ENCODE measurements around the gene CROCC. TPM values are rescaled to one million over a fixed set of nuclear protein-coding genes. Genes with fewer than 3 reads are reported as not detected.

CROCC gene
- total and polyA plus RNA-seq, 9 of the 15 experiments (the other 6 are each of a cell fraction or from before 2014, with no cell fraction given): 0.17 to 15.4 (median 7.6) TPM

DNA sequence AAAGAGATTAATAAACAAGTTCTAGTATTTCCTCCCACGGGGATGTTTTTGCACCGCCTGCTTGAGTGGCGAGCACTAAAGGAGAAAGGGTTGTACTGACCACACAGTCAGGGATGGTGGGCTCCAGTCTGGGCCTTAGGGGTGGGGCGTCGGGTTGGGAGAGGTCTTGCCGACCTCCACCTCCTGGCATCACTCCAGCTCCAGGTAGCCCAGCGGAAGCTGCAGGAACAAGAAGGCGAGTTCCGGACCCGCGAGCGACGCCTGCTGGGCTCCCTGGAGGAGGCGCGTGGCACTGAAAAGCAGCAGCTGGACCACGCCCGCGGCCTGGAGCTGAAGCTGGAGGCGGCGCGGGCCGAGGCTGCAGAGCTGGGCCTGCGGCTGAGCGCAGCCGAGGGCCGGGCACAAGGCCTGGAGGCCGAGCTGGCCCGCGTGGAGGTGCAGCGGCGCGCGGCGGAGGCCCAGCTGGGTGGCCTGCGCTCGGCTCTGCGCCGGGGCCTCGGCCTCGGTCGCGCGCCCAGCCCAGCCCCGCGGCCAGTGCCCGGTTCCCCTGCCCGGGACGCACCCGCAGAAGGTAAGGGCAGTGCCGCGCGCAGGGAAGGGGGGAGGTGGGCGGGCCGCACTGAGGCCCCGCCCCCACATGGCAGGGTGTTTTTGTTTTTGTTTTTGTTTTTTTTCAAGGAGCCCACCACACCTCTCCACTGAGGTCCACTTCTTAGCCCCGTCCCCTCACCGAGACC, 39.0 kb downstream of the CROCC start (continued):
- TF ChIP-seq, protein P1, sequence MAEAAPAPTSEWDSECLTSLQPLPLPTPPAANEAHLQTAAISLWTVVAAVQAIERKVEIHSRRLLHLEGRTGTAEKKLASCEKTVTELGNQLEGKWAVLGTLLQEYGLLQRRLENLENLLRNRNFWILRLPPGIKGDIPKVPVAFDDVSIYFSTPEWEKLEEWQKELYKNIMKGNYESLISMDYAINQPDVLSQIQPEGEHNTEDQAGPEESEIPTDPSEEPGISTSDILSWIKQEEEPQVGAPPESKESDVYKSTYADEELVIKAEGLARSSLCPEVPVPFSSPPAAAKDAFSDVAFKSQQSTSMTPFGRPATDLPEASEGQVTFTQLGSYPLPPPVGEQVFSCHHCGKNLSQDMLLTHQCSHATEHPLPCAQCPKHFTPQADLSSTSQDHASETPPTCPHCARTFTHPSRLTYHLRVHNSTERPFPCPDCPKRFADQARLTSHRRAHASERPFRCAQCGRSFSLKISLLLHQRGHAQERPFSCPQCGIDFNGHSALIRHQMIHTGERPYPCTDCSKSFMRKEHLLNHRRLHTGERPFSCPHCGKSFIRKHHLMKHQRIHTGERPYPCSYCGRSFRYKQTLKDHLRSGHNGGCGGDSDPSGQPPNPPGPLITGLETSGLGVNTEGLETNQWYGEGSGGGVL (CRISPR knock-in tag; IDR thresholded peaks at IDR 0.05): no peak
- TF ChIP-seq RBM15 (IDR thresholded peaks at IDR 0.05; ENCODE audit: insufficient read depth, low read length) (no peak), THAP7 (CRISPR knock-in tag; IDR thresholded peaks at IDR 0.05) (no peak), ZNF830 (CRISPR knock-in tag; IDR thresholded peaks at IDR 0.05) (no peak), DNMT1 (IDR thresholded peaks at IDR 0.05) (no peak), BCOR (IDR thresholded peaks at IDR 0.05) (no peak), ZNF354B (CRISPR knock-in tag; IDR thresholded peaks at IDR 0.05) (no peak), FOS (IDR thresholded peaks at IDR 0.05; ENCODE audit: extremely low read depth, insufficient read length) (no peak), RBFOX2 (IDR thresholded peaks at IDR 0.05; ENCODE audit: low read depth, low read length) (0 out of 2 replicates have a peak, but pooled peaks have one; percentile 19), ZNF384 (IDR thresholded peaks at IDR 0.05; ENCODE audit: low read depth, low read length) (0 out of 2 replicates have a peak, but pooled peaks have one; percentile 29), ZNF174 (CRISPR knock-in tag; IDR thresholded peaks at IDR 0.05) (no peak), HDAC2 (IDR thresholded peaks at IDR 0.05) (0 out of 2 replicates have a peak, but pooled peaks have one; percentile 12), SNRNP70 (optimal IDR thresholded peaks at IDR 0.05; ENCODE audit: low read depth, low read length) (no peak), SRSF3 (IDR thresholded peaks at IDR 0.05; ENCODE audit: insufficient read depth, low read length) (no peak), USF1 (CRISPR knock-in tag; IDR thresholded peaks at IDR 0.05) (no peak; the same call in 1 of the 2 replicates), PTBP1 (IDR thresholded peaks at IDR 0.05; ENCODE audit: low read depth, low read length) (no peak), ZZZ3 (IDR thresholded peaks at IDR 0.05) (no peak), NFATC3 (IDR thresholded peaks at IDR 0.05) (no peak)
- TF ChIP-seq, protein P2, sequence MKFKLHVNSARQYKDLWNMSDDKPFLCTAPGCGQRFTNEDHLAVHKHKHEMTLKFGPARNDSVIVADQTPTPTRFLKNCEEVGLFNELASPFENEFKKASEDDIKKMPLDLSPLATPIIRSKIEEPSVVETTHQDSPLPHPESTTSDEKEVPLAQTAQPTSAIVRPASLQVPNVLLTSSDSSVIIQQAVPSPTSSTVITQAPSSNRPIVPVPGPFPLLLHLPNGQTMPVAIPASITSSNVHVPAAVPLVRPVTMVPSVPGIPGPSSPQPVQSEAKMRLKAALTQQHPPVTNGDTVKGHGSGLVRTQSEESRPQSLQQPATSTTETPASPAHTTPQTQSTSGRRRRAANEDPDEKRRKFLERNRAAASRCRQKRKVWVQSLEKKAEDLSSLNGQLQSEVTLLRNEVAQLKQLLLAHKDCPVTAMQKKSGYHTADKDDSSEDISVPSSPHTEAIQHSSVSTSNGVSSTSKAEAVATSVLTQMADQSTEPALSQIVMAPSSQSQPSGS (CRISPR knock-in tag; IDR thresholded peaks at IDR 0.05): no peak
- TF ChIP-seq, protein P3, sequence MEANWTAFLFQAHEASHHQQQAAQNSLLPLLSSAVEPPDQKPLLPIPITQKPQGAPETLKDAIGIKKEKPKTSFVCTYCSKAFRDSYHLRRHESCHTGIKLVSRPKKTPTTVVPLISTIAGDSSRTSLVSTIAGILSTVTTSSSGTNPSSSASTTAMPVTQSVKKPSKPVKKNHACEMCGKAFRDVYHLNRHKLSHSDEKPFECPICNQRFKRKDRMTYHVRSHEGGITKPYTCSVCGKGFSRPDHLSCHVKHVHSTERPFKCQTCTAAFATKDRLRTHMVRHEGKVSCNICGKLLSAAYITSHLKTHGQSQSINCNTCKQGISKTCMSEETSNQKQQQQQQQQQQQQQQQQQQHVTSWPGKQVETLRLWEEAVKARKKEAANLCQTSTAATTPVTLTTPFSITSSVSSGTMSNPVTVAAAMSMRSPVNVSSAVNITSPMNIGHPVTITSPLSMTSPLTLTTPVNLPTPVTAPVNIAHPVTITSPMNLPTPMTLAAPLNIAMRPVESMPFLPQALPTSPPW (CRISPR knock-in tag; IDR thresholded peaks at IDR 0.05): no peak
- TF ChIP-seq, protein P4, sequence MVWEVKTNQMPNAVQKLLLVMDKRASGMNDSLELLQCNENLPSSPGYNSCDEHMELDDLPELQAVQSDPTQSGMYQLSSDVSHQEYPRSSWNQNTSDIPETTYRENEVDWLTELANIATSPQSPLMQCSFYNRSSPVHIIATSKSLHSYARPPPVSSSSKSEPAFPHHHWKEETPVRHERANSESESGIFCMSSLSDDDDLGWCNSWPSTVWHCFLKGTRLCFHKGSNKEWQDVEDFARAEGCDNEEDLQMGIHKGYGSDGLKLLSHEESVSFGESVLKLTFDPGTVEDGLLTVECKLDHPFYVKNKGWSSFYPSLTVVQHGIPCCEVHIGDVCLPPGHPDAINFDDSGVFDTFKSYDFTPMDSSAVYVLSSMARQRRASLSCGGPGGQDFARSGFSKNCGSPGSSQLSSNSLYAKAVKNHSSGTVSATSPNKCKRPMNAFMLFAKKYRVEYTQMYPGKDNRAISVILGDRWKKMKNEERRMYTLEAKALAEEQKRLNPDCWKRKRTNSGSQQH (CRISPR knock-in tag; IDR thresholded peaks at IDR 0.05): no peak
